ENCODE measurements around the gene NEUROG3. TPM values are rescaled to one million over a fixed set of nuclear protein-coding genes. Genes with fewer than 3 reads are reported as not detected.

NEUROG3 gene
- total RNA-seq, 1 donor: not detected

GRCh38 chr10:69577268-69578232 lies 4.3 kb upstream of the NEUROG3 start:
- no peaks in the 10 kb centered on the region for H3K9me3 ChIP-seq (ENCODE audit: low read depth, low read length)
- H3K4me3 ChIP-seq (ENCODE audit: low read length): no peak overlapping the region
- peaks cover 76% of the 10 kb centered on the region for H3K27me3 ChIP-seq (ENCODE audit: insufficient read depth, low read length)
- peaks cover 22% of the 10 kb centered on the region for H3K4me1 ChIP-seq (ENCODE audit: insufficient read depth, low read length)

GRCh38 chr10:69576334-69577011 lies 3.3 kb upstream of the NEUROG3 start:
- H3K27me3 ChIP-seq (ENCODE audit: insufficient read depth, low read length): peaks cover 87% of the 10 kb centered on the region
- H3K4me3 ChIP-seq (ENCODE audit: low read length): no peak overlapping the region
- peaks cover 22% of the 10 kb centered on the region for H3K4me1 ChIP-seq (ENCODE audit: insufficient read depth, low read length)
- no peaks in the 10 kb centered on the region for H3K9me3 ChIP-seq (ENCODE audit: low read depth, low read length)

GRCh38 chr10:69575164-69575722 lies 2.0 kb upstream of the NEUROG3 start:
- H3K9me3 ChIP-seq (ENCODE audit: low read depth, low read length): no peaks in the 10 kb centered on the region
- peaks cover 94% of the 10 kb centered on the region for H3K27me3 ChIP-seq (ENCODE audit: insufficient read depth, low read length)
- H3K4me1 ChIP-seq (ENCODE audit: insufficient read depth, low read length): peaks cover 22% of the 10 kb centered on the region
- H3K4me3 ChIP-seq (ENCODE audit: low read length): no peak overlapping the region

GRCh38 chr10:69574571-69574978 lies 1.4 kb upstream of the NEUROG3 start:
- H3K4me1 ChIP-seq (ENCODE audit: insufficient read depth, low read length): peaks cover 22% of the 10 kb centered on the region
- peaks cover 94% of the 10 kb centered on the region for H3K27me3 ChIP-seq (ENCODE audit: insufficient read depth, low read length)
- H3K9me3 ChIP-seq (ENCODE audit: low read depth, low read length): no peaks in the 10 kb centered on the region
- H3K4me3 ChIP-seq (ENCODE audit: low read length): no peak overlapping the region

- peak overlapping the region; percentile 4 for H3K4me3 ChIP-seq (ENCODE audit: low read length)
- peaks cover 22% of the 10 kb centered on the region for H3K4me1 ChIP-seq (ENCODE audit: insufficient read depth, low read length)
- H3K9me3 ChIP-seq (ENCODE audit: low read depth, low read length): no peaks in the 10 kb centered on the region
- peaks cover 99% of the 10 kb centered on the region for H3K27me3 ChIP-seq (ENCODE audit: insufficient read depth, low read length)
Observed at GRCh38 chr10:69572159-69573055, 815 bp downstream of the NEUROG3 start.

GRCh38 chr10:69571618-69572158 lies 1.5 kb downstream of the NEUROG3 start:
- no peaks in the 10 kb centered on the region for H3K9me3 ChIP-seq (ENCODE audit: low read depth, low read length)
- peaks cover 99% of the 10 kb centered on the region for H3K27me3 ChIP-seq (ENCODE audit: insufficient read depth, low read length)
- H3K4me3 ChIP-seq (ENCODE audit: low read length): no peak overlapping the region
- H3K4me1 ChIP-seq (ENCODE audit: insufficient read depth, low read length): peaks cover 22% of the 10 kb centered on the region

GRCh38 chr10:69570050-69570816 lies 3.0 kb downstream of the NEUROG3 start:
- Histone ChIP-seq H3K9me3 (ENCODE audit: low read depth, low read length) (no peaks in the 10 kb centered on the region), H3K27me3 (ENCODE audit: insufficient read depth, low read length) (peaks cover 95% of the 10 kb centered on the region), H3K4me1 (ENCODE audit: insufficient read depth, low read length) (peaks cover 22% of the 10 kb centered on the region)

GRCh38 chr10:69569396-69569934 lies 3.8 kb downstream of the NEUROG3 start:
- H3K27me3 ChIP-seq (ENCODE audit: insufficient read depth, low read length): peaks cover 88% of the 10 kb centered on the region
- H3K9me3 ChIP-seq (ENCODE audit: low read depth, low read length): no peaks in the 10 kb centered on the region
- H3K4me1 ChIP-seq (ENCODE audit: insufficient read depth, low read length): peaks cover 18% of the 10 kb centered on the region
- H3K4me3 ChIP-seq (ENCODE audit: low read length): no peak overlapping the region

More at GRCh38 chr10:69570050-69570816, 3.0 kb downstream of the NEUROG3 start:
- H3K4me3 ChIP-seq (ENCODE audit: low read length): no peak overlapping the region

- Histone ChIP-seq H3K9me3 (ENCODE audit: low read depth, low read length) (no peaks in the 10 kb centered on the region), H3K4me3 (ENCODE audit: low read length) (no peak overlapping the region), H3K27me3 (ENCODE audit: insufficient read depth, low read length) (peaks cover 85% of the 10 kb centered on the region), H3K4me1 (ENCODE audit: insufficient read depth, low read length) (peaks cover 11% of the 10 kb centered on the region)
Observed at GRCh38 chr10:69568472-69569395, 4.5 kb downstream of the NEUROG3 start.

- peaks cover 3% of the 10 kb centered on the region for H3K4me1 ChIP-seq (ENCODE audit: insufficient read depth, low read length)
- no peak overlapping the region for H3K4me3 ChIP-seq (ENCODE audit: low read length)
- peaks cover 81% of the 10 kb centered on the region for H3K27me3 ChIP-seq (ENCODE audit: insufficient read depth, low read length)
- H3K9me3 ChIP-seq (ENCODE audit: low read depth, low read length): no peaks in the 10 kb centered on the region
Observed at GRCh38 chr10:69567920-69568319, 5.3 kb downstream of the NEUROG3 start.

GRCh38 chr10:69562731-69563254 lies 10.4 kb downstream of the NEUROG3 start:
- Histone ChIP-seq H3K27me3 (ENCODE audit: insufficient read depth, low read length) (peaks cover 31% of the 10 kb centered on the region), H3K4me1 (ENCODE audit: insufficient read depth, low read length) (peaks cover 8% of the 10 kb centered on the region), H3K4me3 (ENCODE audit: low read length) (no peak overlapping the region), H3K9me3 (ENCODE audit: low read depth, low read length) (no peaks in the 10 kb centered on the region)

GRCh38 chr10:69559525-69559924 lies 13.7 kb downstream of the NEUROG3 start:
- Histone ChIP-seq H3K4me3 (ENCODE audit: low read length) (no peak overlapping the region), H3K27me3 (ENCODE audit: insufficient read depth, low read length) (peaks cover 9% of the 10 kb centered on the region), H3K4me1 (ENCODE audit: insufficient read depth, low read length) (peaks cover 8% of the 10 kb centered on the region), H3K9me3 (ENCODE audit: low read depth, low read length) (no peaks in the 10 kb centered on the region)

Data from mononuclear cell (primary cell).